GM23248 (cell line): ENCODE data around the gene RALY. TPM values are rescaled to one million over a fixed set of nuclear protein-coding genes. Genes with fewer than 3 reads are reported as not detected.

ENCODE experiments used
- DNase-seq: peaks from one replicate; pipeline ENCODE4 v3.0.0-alpha.2; 2015
- H2AFZ ChIP-seq: fragments of 200-600 bp; sonication (generic); 2 replicates; pipeline ENCODE4 v1.6.1; 2016; ENCODE audit warnings: antibody characterized with exemption
- H3F3A ChIP-seq: fragments of 200-600 bp; sonication (generic); 2 replicates; pipeline ENCODE4 v1.6.1; 2016; ENCODE audit warnings: mild to moderate bottlenecking, antibody characterized with exemption, mixed run types; ENCODE audit not compliant: insufficient read depth
- H3K27ac ChIP-seq: fragments of 200-600 bp; sonication (generic); 2 replicates; pipeline ENCODE4 v1.5.1; 2016; ENCODE audit warnings: mild to moderate bottlenecking
- H3K27me3 ChIP-seq: fragments of 200-600 bp; sonication (generic); replicated peaks from 2 replicates; pipeline ENCODE4 v1.6.1; 2016; ENCODE audit warnings: mild to moderate bottlenecking; ENCODE audit not compliant: insufficient read depth
- H3K36me3 ChIP-seq: fragments of 200-600 bp; sonication (generic); 2 replicates; pipeline ENCODE4 v1.6.1; 2016; ENCODE audit warnings: low read depth, mild to moderate bottlenecking
- H3K4me1 ChIP-seq: fragments of 200-600 bp; sonication (generic); 2 replicates; pipeline ENCODE4 v1.6.1; 2016; ENCODE audit warnings: mild to moderate bottlenecking; ENCODE audit not compliant: insufficient read depth
- H3K4me2 ChIP-seq: fragments of 200-600 bp; sonication (generic); one replicate; pipeline ENCODE4 v1.6.1; 2016; ENCODE audit warnings: mild to moderate bottlenecking; ENCODE audit not compliant: unreplicated experiment
- H3K4me3 ChIP-seq: fragments of 200-600 bp; sonication (generic); 2 replicates; pipeline ENCODE4 v1.5.1; 2016; ENCODE audit warnings: mild to moderate bottlenecking
- H3K79me2 ChIP-seq: fragments of 200-600 bp; sonication (generic); 2 replicates; pipeline ENCODE4 v1.6.1; 2016; ENCODE audit warnings: mild to moderate bottlenecking; ENCODE audit not compliant: insufficient read depth
- H3K9ac ChIP-seq: fragments of 200-600 bp; sonication (generic); 2 replicates; pipeline ENCODE4 v1.6.1; 2016; ENCODE audit warnings: mild to moderate bottlenecking
- H3K9me2 ChIP-seq: fragments of 200-600 bp; sonication (generic); 2 replicates; pipeline ENCODE4 v1.6.1; 2016; ENCODE audit warnings: mixed run types, mild to moderate bottlenecking, moderate library complexity; ENCODE audit not compliant: insufficient read depth
- H3K9me3 ChIP-seq: fragments of 200-600 bp; sonication (generic); one replicate; pipeline ENCODE4 v1.6.1; 2017; ENCODE audit warnings: low read depth
- H4K20me1 ChIP-seq: fragments of 200-600 bp; sonication (generic); 2 replicates; pipeline ENCODE4 v1.6.0; 2016; ENCODE audit not compliant: insufficient read depth
- EZH2 ChIP-seq: fragments of 200-600 bp; sonication (generic); IDR thresholded peaks from 2 replicates; pipeline ENCODE4 v1.6.1; 2018; ENCODE audit warnings: antibody characterized with exemption, mild to moderate bottlenecking; ENCODE audit not compliant: insufficient read depth, poor library complexity, severe bottlenecking
- EZH2phosphoT487 ChIP-seq: fragments of 200-600 bp; sonication (generic); IDR thresholded peaks from 2 replicates; pipeline ENCODE4 v1.6.1; 2018; ENCODE audit warnings: antibody characterized with exemption, moderate library complexity, mild to moderate bottlenecking, low read depth; ENCODE audit not compliant: insufficient read depth
- WGBS, 2 experiments: methylation state at CpG; one replicate each; pipeline ENCODE4 v1.1.6; 2015 to 2017; ENCODE audit warnings: low lambda C conversion rate in 2 of 2, low coverage in 1 of 2; ENCODE audit errors: missing lambda C conversion rate in 2 of 2; 5-methylcytosine and 5-hydroxymethylcytosine counted together
- in situ Hi-C: fragments of 300-500 bp; cut with MboI; formaldehyde crosslinking; loops from 2 replicates; pipeline ENCODE4 v1.15.0; 2020
- polyA plus RNA-seq: library from polyadenylated mRNA; unstranded; fragments of >200 nt; fragmentation: Nextera tagmentation; extraction: Ambion mirVana; gene quantifications from 2 replicates; pipeline ENCODE4 v1.2.1, GENCODE V29; 2016
- total RNA-seq: library from RNA; depleted of rRNA; stranded (reverse); fragments of >200 nt; shearing (Covaris generic); gene quantifications from 2 replicates; pipeline ENCODE4 v1.2.3, GENCODE V29; 2014

RALY gene
- total and polyA plus RNA-seq, 2 experiments from 2014 or later = 66.3 to 107 TPM

DNA sequence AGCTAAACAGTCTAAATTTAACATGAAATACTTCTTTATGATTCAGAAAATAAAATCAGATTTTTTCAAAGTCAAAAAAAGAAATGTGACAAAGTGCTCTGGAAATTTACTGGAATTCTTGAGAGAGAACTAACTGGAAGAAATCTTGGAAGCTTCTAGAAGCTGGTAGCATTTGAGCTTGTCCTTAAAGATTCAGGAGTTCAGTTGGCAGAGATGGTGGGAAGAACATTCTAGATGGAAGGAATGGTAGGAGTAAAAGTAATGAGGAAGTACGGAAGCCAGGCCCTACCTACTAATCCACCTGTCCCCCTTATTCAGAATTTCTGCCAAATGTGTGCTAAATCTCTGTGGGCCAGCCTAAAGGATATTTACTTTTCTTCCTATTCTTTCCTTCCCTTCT lies 21.2 kb downstream of the RALY start:
- no peak for DNase-seq
- Histone ChIP-seq H2AFZ (no peak overlapping the region), H3K4me1 (peaks cover 14% of the 10 kb centered on the region), H3K79me2 (peaks cover 95% of the 10 kb centered on the region), H3K27ac (no peak overlapping the region), H3F3A (peaks cover 23% of the 10 kb centered on the region), H3K9ac (no peak overlapping the region), H3K9me2 (no peaks in the 10 kb centered on the region), H3K27me3 (no peaks in the 10 kb centered on the region), H4K20me1 (peaks cover 47% of the 10 kb centered on the region; the same call in 1 of the 2 replicates), H3K36me3 (no peaks in the 10 kb centered on the region), H3K4me2 (no peak overlapping the region), H3K9me3 (no peaks in the 10 kb centered on the region), H3K4me3 (no peak overlapping the region)
- TF ChIP-seq EZH2 (no peak), EZH2phosphoT487 (no peak)
- 96 to 100% methylated on average over 1 of the region's 1 CpG for WGBS, 2 experiments
- in situ Hi-C loops = no loop called here

DNA sequence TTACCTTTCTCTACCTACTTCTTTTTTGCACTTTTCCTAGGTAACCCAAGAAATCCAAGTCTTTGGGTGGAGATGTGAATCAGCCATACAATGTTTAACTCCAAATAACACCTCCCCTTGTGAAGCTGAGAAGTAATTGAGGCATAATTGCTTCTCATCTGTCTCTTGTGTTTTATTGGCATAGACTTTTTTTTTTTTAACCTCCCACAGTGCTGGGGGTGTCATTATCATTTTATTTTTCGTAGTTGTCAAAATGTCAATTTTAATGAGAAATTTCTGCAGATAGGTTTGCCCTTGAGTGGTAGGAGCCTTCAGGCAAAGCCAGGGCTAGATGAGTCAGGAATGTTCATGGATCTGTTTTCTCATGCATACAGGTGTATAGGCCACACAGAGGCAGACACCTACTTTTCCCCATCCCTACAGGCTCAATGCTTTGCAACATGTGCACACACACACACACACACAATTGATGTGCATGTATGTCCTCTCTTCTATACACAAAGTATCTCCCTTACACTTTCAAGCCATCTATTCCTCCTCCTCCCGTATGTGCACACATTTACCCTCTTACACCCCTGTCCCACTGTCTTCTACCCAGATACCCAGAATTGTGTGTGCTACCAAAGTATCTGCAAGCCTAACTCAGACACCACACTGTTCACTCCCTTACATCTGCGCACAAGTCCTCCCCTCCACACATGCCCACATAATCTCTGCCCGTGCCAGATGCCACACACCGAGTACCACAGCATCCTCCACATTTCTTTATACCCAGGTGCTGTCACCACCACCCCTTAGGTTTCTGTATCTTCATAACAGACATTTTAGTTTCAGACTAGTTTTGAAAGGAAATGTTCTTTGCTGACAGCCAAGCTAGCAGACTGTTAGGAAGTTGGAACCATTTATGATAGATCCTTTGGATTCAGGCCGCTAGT lies 22.0 kb downstream of the RALY start:
- Histone ChIP-seq H3K27me3 (no peaks in the 10 kb centered on the region), H3K4me1 (peaks cover 14% of the 10 kb centered on the region), H2AFZ (no peak overlapping the region), H3K9me3 (no peaks in the 10 kb centered on the region), H3F3A (peaks cover 26% of the 10 kb centered on the region), H3K4me2 (no peak overlapping the region), H3K4me3 (no peak overlapping the region), H3K9ac (no peak overlapping the region), H3K9me2 (no peaks in the 10 kb centered on the region), H3K27ac (no peak overlapping the region), H3K79me2 (peaks cover 95% of the 10 kb centered on the region), H3K36me3 (no peaks in the 10 kb centered on the region), H4K20me1 (peaks cover 49% of the 10 kb centered on the region; the same call in 1 of the 2 replicates)
- in situ Hi-C loops = no loop called here
- WGBS, 2 experiments = 90 to 94% methylated on average over 6 of the region's 6 CpGs
- DNase-seq = no peak
- no peak for TF ChIP-seq EZH2phosphoT487

DNA sequence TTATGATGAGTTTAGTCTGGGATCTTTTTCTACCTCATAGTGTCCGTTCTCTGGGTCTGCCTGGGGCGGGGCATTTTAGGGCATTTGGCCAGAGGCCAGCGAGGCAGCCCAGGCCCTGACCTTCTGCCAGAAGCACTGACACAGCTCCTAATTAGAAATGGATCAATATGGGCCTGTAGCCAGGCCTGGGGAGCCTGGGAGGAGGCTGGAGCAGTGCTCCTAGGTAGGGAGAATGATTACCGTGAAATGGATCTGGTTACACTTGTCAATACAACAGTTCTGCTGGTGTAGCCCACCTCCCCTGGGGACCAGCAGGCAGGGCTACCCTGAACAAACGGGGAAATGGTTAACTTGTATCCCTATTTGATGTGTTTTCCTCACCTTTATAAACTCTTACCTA lies 23.0 kb downstream of the RALY start:
- Histone ChIP-seq H3K27me3 (no peaks in the 10 kb centered on the region), H3K4me2 (no peak overlapping the region), H3K36me3 (no peaks in the 10 kb centered on the region), H3K4me3 (no peak overlapping the region), H3K79me2 (peaks cover 94% of the 10 kb centered on the region), H2AFZ (no peak overlapping the region), H4K20me1 (peaks cover 39% of the 10 kb centered on the region; the same call in 1 of the 2 replicates), H3K27ac (no peak overlapping the region), H3F3A (peaks cover 27% of the 10 kb centered on the region), H3K9ac (no peak overlapping the region), H3K4me1 (peaks cover 14% of the 10 kb centered on the region), H3K9me2 (no peaks in the 10 kb centered on the region), H3K9me3 (no peaks in the 10 kb centered on the region)
- no peak for DNase-seq
- TF ChIP-seq EZH2 (no peak), EZH2phosphoT487 (no peak)
- 61 to 62% methylated on average over 5 of the region's 5 CpGs for WGBS, 2 experiments
- in situ Hi-C loops = no loop called here

DNA sequence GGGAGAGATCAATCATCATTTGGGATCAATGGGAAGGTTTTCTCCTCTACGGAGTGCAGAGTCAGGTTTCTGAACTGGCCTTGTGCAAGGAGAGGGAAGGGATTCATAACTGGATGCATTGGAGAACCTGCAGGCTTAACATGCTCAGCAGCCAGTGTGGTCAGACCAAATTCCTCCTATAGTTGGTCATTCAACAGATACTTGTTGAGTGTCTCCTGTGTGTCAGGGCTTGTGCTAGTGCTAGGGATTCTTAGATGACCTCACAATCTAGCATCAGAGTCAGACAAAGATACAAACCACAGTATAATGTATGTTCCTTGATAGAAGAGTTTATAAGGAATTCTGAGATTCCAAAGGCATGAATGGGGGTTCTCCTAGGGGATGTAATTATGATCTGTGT lies 23.9 kb downstream of the RALY start:
- no peak overlapping the region for H2AFZ ChIP-seq
- no peak overlapping the region for H3K4me3 ChIP-seq
- H3F3A ChIP-seq = peaks cover 27% of the 10 kb centered on the region
- peaks cover 93% of the 10 kb centered on the region for H3K79me2 ChIP-seq
- no peaks in the 10 kb centered on the region for H3K9me2 ChIP-seq
- no peaks in the 10 kb centered on the region for H3K36me3 ChIP-seq
- peak overlapping the region; percentile 44 for H3K27ac ChIP-seq
- peaks cover 14% of the 10 kb centered on the region for H3K4me1 ChIP-seq
- H3K9me3 ChIP-seq = no peaks in the 10 kb centered on the region
- H4K20me1 ChIP-seq = peaks cover 40% of the 10 kb centered on the region; the same call in 1 of the 2 replicates
- in situ Hi-C loops = no loop called here
- no peak for TF ChIP-seq EZH2
- TF ChIP-seq EZH2phosphoT487 = no peak
- H3K27me3 ChIP-seq = no peaks in the 10 kb centered on the region
- 75 to 85% methylated on average over 1 of the region's 1 CpG for WGBS, 2 experiments
- no peak overlapping the region for H3K4me2 ChIP-seq
- DNase-seq = peak; percentile 92
- no peak overlapping the region for H3K9ac ChIP-seq
